HTERT RPE-1 (cell line): ENCODE measurements around the gene CBY1.

ENCODE experiments used
- in situ Hi-C: fragments of 300-500 bp; cut with MboI; formaldehyde crosslinking; loops from 4 replicates; pipeline ENCODE4 v1.14.3; 2020; ENCODE audit warnings: low sequenced_read_pairs

CBY1 gene

GRCh38 chr22:38720350-38720749 lies 63.9 kb downstream of the CBY1 start:
- in situ Hi-C loops, result no loop called here

GRCh38 chr22:38721551-38721950 lies 65.1 kb downstream of the CBY1 start:
- in situ Hi-C loops, result no loop called here
